GM21576 (cell line): ENCODE results near the gene KLHL42.

Source experiments
- ATAC-seq: cut with Tn5 transposase; IDR thresholded peaks from one replicate; pipeline ENCODE4 v1.9.1; 2021; ENCODE audit warnings: mild to moderate bottlenecking, moderate library complexity; ENCODE audit not compliant: unreplicated experiment

The KLHL42 gene

GRCh38 chr12:27780612-27781408 lies 777 bp downstream of the KLHL42 start:
- peak; percentile 28 for ATAC-seq

- no peak for ATAC-seq
Observed at GRCh38 chr12:27781680-27782079, 1.6 kb downstream of the KLHL42 start.

- ATAC-seq: no peak
Observed at GRCh38 chr12:27782481-27782880, 2.4 kb downstream of the KLHL42 start.

GRCh38 chr12:27785882-27786570 lies 6.0 kb downstream of the KLHL42 start:
- ATAC-seq: no peak

GRCh38 chr12:27787559-27787958 lies 7.5 kb downstream of the KLHL42 start:
- ATAC-seq: no peak

GRCh38 chr12:27790179-27790578 lies 10.1 kb downstream of the KLHL42 start:
- ATAC-seq: no peak

- ATAC-seq: no peak
Observed at GRCh38 chr12:27794818-27795584, 15.0 kb downstream of the KLHL42 start.

- no peak for ATAC-seq
Observed at GRCh38 chr12:27796128-27796527, 16.1 kb downstream of the KLHL42 start.

- no peak for ATAC-seq
Observed at GRCh38 chr12:27797301-27798025, 17.4 kb downstream of the KLHL42 start.

- ATAC-seq: no peak
Observed at GRCh38 chr12:27800819-27801218, 20.8 kb downstream of the KLHL42 start.

- ATAC-seq: no peak
Observed at GRCh38 chr12:27801630-27802029, 21.6 kb downstream of the KLHL42 start.

- no peak for ATAC-seq
Observed at GRCh38 chr12:27802511-27802910, 22.5 kb downstream of the KLHL42 start.

- ATAC-seq: no peak
Observed at GRCh38 chr12:27802936-27803335, 22.9 kb downstream of the KLHL42 start.

GRCh38 chr12:27805238-27805637 lies 25.2 kb downstream of the KLHL42 start:
- ATAC-seq: no peak

GRCh38 chr12:27806259-27806658 lies 26.2 kb downstream of the KLHL42 start:
- no peak for ATAC-seq

- ATAC-seq: no peak
Observed at GRCh38 chr12:27807063-27807703, 27.1 kb downstream of the KLHL42 start.

- ATAC-seq: no peak
Observed at GRCh38 chr12:27808841-27809240, 28.8 kb downstream of the KLHL42 start.

- no peak for ATAC-seq
Observed at GRCh38 chr12:27810756-27811155, 30.7 kb downstream of the KLHL42 start.

GRCh38 chr12:27812502-27812901 lies 32.5 kb downstream of the KLHL42 start:
- no peak for ATAC-seq

GRCh38 chr12:27814411-27814810 lies 34.4 kb downstream of the KLHL42 start:
- ATAC-seq: no peak
